PFSK-1 (cell line): Measurements from ENCODE around the gene FIBP.

Experiments used
- FOXP2 ChIP-seq: optimal IDR thresholded peaks from 2 replicates; pipeline ENCODE3; 2011; ENCODE audit warnings: borderline replicate concordance, control low read depth, inconsistent platforms; ENCODE audit not compliant: insufficient read depth; ENCODE audit errors: extremely low read length, extremely low read depth
- POLR2AphosphoS5 ChIP-seq: IDR thresholded peaks from 2 replicates; pipeline ENCODE4 v1.6.1; 2012; ENCODE audit warnings: low read depth, mild to moderate bottlenecking, control low read depth, low read length, moderate library complexity
- SIN3A ChIP-seq: IDR thresholded peaks from 2 replicates; pipeline ENCODE4 v1.6.1; 2012; ENCODE audit warnings: mild to moderate bottlenecking, low read length, moderate library complexity, borderline replicate concordance; ENCODE audit not compliant: insufficient read depth
- TAF1 ChIP-seq: IDR thresholded peaks from 2 replicates; pipeline ENCODE4 v1.6.1; 2012; ENCODE audit warnings: low read length, control low read depth, borderline replicate concordance; ENCODE audit not compliant: insufficient read depth
- TF ChIP-seq, protein P1 (sequence below), 2 experiments: IDR thresholded peaks; 2 replicates each; pipeline versions ENCODE4 v1.6.1 to v1.8.0; 2011 to 2012; ENCODE audit warnings: low read depth in 2 of 2, low read length in 2 of 2, control low read depth in 1 of 2, inconsistent platforms in 1 of 2, mild to moderate bottlenecking in 1 of 2, moderate library complexity in 1 of 2; ENCODE audit not compliant: insufficient read depth in 1 of 2

Gene FIBP

DNA sequence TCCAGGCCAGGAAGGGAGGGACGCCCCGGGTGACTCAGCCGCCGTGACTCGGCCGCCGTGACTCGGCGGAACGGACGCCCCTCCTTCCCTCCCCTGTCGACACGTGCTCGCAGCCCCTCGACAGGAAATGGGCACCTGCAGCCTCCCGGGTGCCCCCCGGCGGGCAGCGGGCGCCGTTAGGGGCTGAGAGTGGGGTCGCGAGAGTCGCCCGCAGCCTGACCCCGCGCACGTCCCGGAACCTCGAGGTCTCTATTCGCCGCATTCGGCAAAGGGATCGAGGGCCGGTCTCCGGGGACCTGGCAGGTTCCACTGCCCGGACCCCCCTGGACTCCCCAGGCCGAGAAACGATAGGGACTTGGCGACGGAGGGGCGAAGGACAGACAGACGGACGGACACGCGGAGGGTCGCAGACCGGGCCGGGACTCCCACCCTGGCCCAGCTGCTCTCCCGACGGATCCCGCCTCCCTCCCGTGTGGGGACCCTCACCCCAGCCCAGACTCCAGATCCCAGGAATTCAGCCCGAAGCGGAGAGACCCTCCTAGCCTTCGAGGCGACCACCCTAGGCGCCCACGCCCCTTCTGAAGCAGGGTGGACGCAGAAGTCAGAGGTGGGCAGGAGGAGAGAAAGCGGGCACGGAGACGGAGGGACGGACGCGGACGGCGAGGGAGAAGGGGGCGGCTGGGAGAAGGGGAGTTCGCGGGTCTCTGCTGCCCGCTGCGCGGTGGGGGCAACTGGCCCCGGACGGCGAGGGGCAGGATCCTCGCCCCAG, 11.3 kb upstream of the FIBP start:
- TF ChIP-seq SIN3A: peak; percentile 71; the same call in 1 of the 2 replicates
- TF ChIP-seq FOXP2: no peak
- TF ChIP-seq TAF1: peak; percentile 79; the same call in 1 of the 2 replicates
- TF ChIP-seq POLR2AphosphoS5: 0 out of 2 replicates have a peak, but pooled peaks have one; percentile 34
- TF ChIP-seq, protein P1, sequence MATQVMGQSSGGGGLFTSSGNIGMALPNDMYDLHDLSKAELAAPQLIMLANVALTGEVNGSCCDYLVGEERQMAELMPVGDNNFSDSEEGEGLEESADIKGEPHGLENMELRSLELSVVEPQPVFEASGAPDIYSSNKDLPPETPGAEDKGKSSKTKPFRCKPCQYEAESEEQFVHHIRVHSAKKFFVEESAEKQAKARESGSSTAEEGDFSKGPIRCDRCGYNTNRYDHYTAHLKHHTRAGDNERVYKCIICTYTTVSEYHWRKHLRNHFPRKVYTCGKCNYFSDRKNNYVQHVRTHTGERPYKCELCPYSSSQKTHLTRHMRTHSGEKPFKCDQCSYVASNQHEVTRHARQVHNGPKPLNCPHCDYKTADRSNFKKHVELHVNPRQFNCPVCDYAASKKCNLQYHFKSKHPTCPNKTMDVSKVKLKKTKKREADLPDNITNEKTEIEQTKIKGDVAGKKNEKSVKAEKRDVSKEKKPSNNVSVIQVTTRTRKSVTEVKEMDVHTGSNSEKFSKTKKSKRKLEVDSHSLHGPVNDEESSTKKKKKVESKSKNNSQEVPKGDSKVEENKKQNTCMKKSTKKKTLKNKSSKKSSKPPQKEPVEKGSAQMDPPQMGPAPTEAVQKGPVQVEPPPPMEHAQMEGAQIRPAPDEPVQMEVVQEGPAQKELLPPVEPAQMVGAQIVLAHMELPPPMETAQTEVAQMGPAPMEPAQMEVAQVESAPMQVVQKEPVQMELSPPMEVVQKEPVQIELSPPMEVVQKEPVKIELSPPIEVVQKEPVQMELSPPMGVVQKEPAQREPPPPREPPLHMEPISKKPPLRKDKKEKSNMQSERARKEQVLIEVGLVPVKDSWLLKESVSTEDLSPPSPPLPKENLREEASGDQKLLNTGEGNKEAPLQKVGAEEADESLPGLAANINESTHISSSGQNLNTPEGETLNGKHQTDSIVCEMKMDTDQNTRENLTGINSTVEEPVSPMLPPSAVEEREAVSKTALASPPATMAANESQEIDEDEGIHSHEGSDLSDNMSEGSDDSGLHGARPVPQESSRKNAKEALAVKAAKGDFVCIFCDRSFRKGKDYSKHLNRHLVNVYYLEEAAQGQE (IDR thresholded peaks at IDR 0.05; ENCODE audit: insufficient read depth in 1 of 2, low read depth in 2 of 2, low read length in 2 of 2): no peak; a peak in 1 of 4 replicates

DNA sequence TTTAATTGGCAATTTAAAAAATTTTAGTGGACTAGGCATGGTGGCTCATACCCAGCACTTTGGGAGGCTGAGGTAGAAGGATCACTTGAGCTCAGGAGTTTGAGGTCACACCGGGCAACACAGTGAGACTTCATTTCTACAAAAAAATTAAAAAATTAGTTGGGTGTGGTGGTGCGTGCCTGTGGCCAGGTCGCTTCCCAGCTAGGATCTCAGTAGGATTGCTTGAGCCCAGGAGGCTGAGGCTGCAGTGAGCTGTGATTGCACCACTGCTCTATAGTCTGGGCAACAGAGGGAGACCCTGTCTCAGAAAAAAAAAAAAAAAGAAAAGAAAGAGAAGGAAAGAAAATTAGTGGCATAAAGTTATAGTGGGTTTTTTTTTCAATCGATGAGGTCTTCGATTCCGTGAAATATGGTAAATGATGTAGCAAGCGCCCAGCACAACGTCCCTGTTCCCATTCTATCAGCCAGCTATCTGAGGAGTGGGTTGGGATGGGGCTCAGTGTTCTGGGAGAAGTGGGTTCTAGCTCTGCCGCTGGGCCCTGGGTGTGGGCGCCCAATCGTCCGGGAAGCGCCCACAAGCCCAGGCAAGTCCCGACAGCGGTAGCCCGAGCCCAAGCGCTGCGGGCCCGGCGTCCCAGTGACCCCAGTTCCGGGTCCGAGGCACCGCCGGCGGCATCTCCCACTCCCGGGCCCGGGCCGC, 10.5 kb upstream of the FIBP start:
- TF ChIP-seq TAF1 (no peak), FOXP2 (no peak), SIN3A (no peak), POLR2AphosphoS5 (no peak)
- TF ChIP-seq, protein P1 (IDR thresholded peaks at IDR 0.05; ENCODE audit: insufficient read depth in 1 of 2, low read depth in 2 of 2, low read length in 2 of 2): no peak

DNA sequence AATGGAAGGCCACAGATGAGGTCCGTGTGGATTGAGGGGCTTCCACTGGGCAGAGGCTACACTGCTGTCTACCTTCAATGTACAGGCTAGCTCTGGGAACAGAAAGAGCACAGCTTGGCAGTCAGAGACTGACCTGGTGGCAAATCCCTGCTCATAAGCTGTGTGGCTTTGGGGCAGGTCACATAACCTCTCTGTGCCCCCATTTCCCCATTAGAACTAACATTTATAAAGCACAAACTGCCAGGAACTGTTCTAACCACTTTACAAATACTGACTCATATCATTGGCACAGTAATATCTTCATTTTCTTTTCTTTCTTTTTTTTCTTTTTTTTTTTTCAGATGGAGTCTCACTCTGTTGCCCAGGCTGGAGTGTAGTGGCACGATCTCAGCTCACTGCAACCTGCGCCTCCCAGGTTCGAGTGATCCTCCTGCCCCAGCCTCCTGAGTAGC, 8.8 kb upstream of the FIBP start:
- TF ChIP-seq, protein P1 (IDR thresholded peaks at IDR 0.05; ENCODE audit: insufficient read depth in 1 of 2, low read depth in 2 of 2, low read length in 2 of 2): no peak
- TF ChIP-seq TAF1 (no peak), SIN3A (no peak), POLR2AphosphoS5 (no peak), FOXP2 (no peak)

DNA sequence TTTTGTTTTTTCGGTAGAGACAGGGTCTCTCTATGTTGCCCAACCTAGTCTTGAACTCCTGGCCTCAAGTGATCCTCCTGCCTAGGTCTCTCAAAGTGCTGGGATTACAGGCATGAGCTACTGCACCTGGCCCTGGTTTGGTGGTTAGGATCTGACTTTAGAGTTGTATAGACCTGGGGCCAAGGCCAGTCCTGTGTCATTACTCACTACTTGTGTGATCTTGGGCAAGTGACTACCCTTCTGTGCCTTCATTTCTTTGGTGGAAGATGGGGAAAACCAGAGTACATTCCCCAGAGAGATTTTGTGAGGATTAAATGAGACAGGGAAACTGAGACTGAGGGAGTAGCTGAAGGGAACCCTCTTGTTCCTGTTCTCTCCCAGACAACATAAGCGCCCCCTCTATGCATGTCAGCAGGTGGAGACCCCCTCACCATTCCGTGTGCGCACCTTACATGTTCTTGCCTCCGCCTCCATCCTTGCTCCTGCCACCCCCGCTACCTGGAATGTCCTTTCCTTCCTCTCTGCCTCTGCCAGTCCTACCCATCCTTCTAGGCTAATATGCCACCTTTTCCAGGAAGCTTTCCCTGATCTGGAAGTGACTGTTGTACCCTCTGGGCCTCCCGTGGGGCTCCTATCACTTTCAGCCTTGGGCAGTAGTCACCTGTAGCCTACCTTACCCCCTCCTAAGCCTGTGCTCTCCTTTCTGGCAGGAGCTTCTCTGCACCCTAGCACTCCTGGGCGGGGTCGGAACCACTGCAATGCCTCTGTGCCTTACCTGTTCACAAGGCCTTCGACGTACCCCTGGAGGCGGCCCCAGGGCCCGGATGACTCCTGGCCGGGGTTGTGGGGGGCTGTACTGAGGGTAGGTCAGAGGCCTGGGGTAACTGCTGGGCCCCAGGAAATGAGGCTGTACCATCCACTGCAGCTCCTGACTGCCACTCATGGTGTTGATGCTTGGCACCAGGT, 8.0 kb upstream of the FIBP start:
- TF ChIP-seq TAF1 (no peak), FOXP2 (no peak), POLR2AphosphoS5 (no peak), SIN3A (no peak)
- TF ChIP-seq, protein P1 (IDR thresholded peaks at IDR 0.05; ENCODE audit: insufficient read depth in 1 of 2, low read depth in 2 of 2, low read length in 2 of 2): no peak
